ENCODE data around the gene LRRC45.

- no peak for TF ChIP-seq CTCF (IDR thresholded peaks at IDR 0.05)
- no peak for TF ChIP-seq POLR2A (IDR thresholded peaks at IDR 0.05)
Observed at GRCh38 chr17:82061047-82061925, 38.2 kb downstream of the LRRC45 start.
